Erythroblast (primary cell): ENCODE measurements around the gene DTNB.
"Not testable (repeated sequence)": the region's sequence is repeated elsewhere in the genome, so short reads cannot be mapped to it uniquely, and the experiment has no call there.

Experiments
- GATA1 ChIP-seq: IDR thresholded peaks from 2 replicates; pipeline ENCODE4 v1.6.1; 2011; ENCODE audit warnings: low read depth, mild to moderate bottlenecking, control low read depth, low read length, moderate library complexity
- POLR2A ChIP-seq: IDR thresholded peaks from 2 replicates; pipeline ENCODE4 v1.6.1; 2011; ENCODE audit warnings: mild to moderate bottlenecking, low read length

GRCh38 chr2:25413409-25413808 is 260.0 kb downstream of the DTNB start:
- not testable (repeated sequence) for TF ChIP-seq POLR2A, GATA1
